CD8-positive, alpha-beta memory T cell (primary cell): Measurements from ENCODE around the gene TOP2A. TPM values are rescaled to one million over a fixed set of nuclear protein-coding genes. Genes with fewer than 3 reads are reported as not detected.

Source experiments
- CTCF ChIA-PET: fragments of 350-600 bp; sonication (Branson Sonifier 250); formaldehyde crosslinking; loops from one replicate; lab custom pipeline; 2021; ENCODE audit warnings: antibody characterized with exemption; lab: Charles Lee
- POLR2A ChIA-PET: fragments of 350-600 bp; sonication (Branson Sonifier 250); formaldehyde crosslinking; loops from one replicate; lab custom pipeline; 2021; ENCODE audit warnings: antibody characterized with exemption; lab: Charles Lee
- DNase-seq, 5 donors: peaks; one replicate each; pipeline versions ENCODE4 v3.0.0 to v3.0.0-alpha.2; 2020 to 2022; ENCODE audit warnings: mixed read lengths in 1 of 5
- H3K27ac ChIP-seq: one replicate; pipeline ENCODE4 v1.7.0; 2013; ENCODE audit warnings: low read depth, mild to moderate bottlenecking, low read length, moderate library complexity
- H3K27me3 ChIP-seq: 2 replicates; pipeline ENCODE4 v1.7.0; 2013; ENCODE audit warnings: low read length, mild to moderate bottlenecking; ENCODE audit not compliant: insufficient read depth, poor library complexity, severe bottlenecking
- H3K36me3 ChIP-seq: 2 replicates; pipeline ENCODE4 v1.7.0; 2013; ENCODE audit warnings: mild to moderate bottlenecking, low read length, moderate library complexity; ENCODE audit not compliant: insufficient read depth
- H3K4me1 ChIP-seq: 2 replicates; pipeline ENCODE4 v1.7.0; 2013; ENCODE audit warnings: mild to moderate bottlenecking, low read length, moderate library complexity; ENCODE audit not compliant: insufficient read depth
- H3K4me3 ChIP-seq: 2 replicates; pipeline ENCODE4 v1.7.0; 2013; ENCODE audit warnings: mild to moderate bottlenecking, low read length
- H3K9me3 ChIP-seq: 2 replicates; pipeline ENCODE4 v1.7.0; 2013; ENCODE audit warnings: mild to moderate bottlenecking, low read length
- H3K27ac Mint-ChIP-seq, 8 donors: one replicate each; pipeline ENCODE4 v1.8.0; 2020 to 2021; ENCODE audit warnings: mixed read lengths in 8 of 8, mild to moderate bottlenecking in 6 of 8, inconsistent platforms in 3 of 8, moderate library complexity in 3 of 8
- H3K27me3 Mint-ChIP-seq, 2 donors: one replicate each; pipeline ENCODE4 v1.8.0; 2020 to 2021; ENCODE audit warnings: mixed read lengths in 2 of 2, mild to moderate bottlenecking in 1 of 2, moderate library complexity in 1 of 2
- H3K36me3 Mint-ChIP-seq, 3 donors: one replicate each; pipeline ENCODE4 v1.8.0; 2020 to 2021; ENCODE audit warnings: mixed read lengths in 3 of 3, inconsistent platforms in 1 of 3, mild to moderate bottlenecking in 1 of 3
- H3K4me1 Mint-ChIP-seq, 3 donors: one replicate each; pipeline ENCODE4 v1.8.0; 2020 to 2021; ENCODE audit warnings: mixed read lengths in 3 of 3, inconsistent platforms in 1 of 3, mild to moderate bottlenecking in 1 of 3
- H3K4me3 Mint-ChIP-seq, 7 donors: one replicate each; pipeline ENCODE4 v1.8.0; 2020 to 2021; ENCODE audit warnings: mixed read lengths in 7 of 7, mild to moderate bottlenecking in 6 of 7, moderate library complexity in 4 of 7, inconsistent platforms in 2 of 7
- H3K9me3 Mint-ChIP-seq, 5 donors: one replicate each; pipeline ENCODE4 v1.8.0; 2020 to 2022; ENCODE audit warnings: mixed read lengths in 5 of 5, mild to moderate bottlenecking in 3 of 5, moderate library complexity in 2 of 5, inconsistent platforms in 1 of 5
- polyA plus RNA-seq: library from polyadenylated mRNA; unstranded; fragments of 300-500 nt; fragmentation: Illumina TruSeq; gene quantifications from one replicate; pipeline ENCODE4 v1.2.3, GENCODE V29; 2021
- total RNA-seq, 2 experiments: library from RNA; stranded (reverse); gene quantifications; one replicate each; pipeline ENCODE4 v1.2.3, GENCODE V29; 2021

TOP2A gene
- total and polyA plus RNA-seq, 3 experiments from 2014 or later: 0.86 to 143 (median 138) TPM

- peak overlapping the region; percentile 57 to 98 (median 96) for H3K27ac Mint-ChIP-seq
- DNase-seq: no peak
- POLR2A ChIA-PET: no interaction called here
- Histone ChIP-seq H3K27ac (no peak overlapping the region), H3K4me1 (peaks cover 57% of the 10 kb centered on the region), H3K27me3 (no peaks in the 10 kb centered on the region), H3K4me3 (no peak overlapping the region), H3K36me3 (no peaks in the 10 kb centered on the region), H3K9me3 (no peaks in the 10 kb centered on the region)
- H3K9me3 Mint-ChIP-seq: no peaks in the 10 kb centered on the region
- peaks cover 4 to 26% (median 8%) of the 10 kb centered on the region in 3 donors for H3K36me3 Mint-ChIP-seq
- CTCF ChIA-PET: interaction anchor here (1.1 to 2.6 kb wide), 3 partner anchors 13 to 36 kb away, joined by 5 to 41 read pairs (median 5); no protein-coding TSS in a partner anchor
- peaks cover 0 to 2% of the 10 kb centered on the region in 2 donors for H3K27me3 Mint-ChIP-seq
- peaks cover 63 to 80% (median 68%) of the 10 kb centered on the region in 3 donors for H3K4me1 Mint-ChIP-seq
- peak overlapping the region in 2 of 7 donors; percentile 23 to 31 for H3K4me3 Mint-ChIP-seq
Measured at GRCh38 chr17:40338941-40339649, 78.6 kb downstream of the TOP2A start.

Other genes with a start within 250 kb of the TOP2A start
- 1 to 10 TPM; 5.7 to 6.3 TPM for gene RAPGEFL1, start 240.4 kb downstream of the TOP2A start, total RNA-seq
- 0.32 TPM for gene RAPGEFL1, start 240.4 kb downstream of the TOP2A start, polyA plus RNA-seq
- gene WIPF2, start 198.6 kb downstream of the TOP2A start, total RNA-seq: 10 to 100 TPM; 24.5 to 24.7 TPM
- gene WIPF2, start 198.6 kb downstream of the TOP2A start, polyA plus RNA-seq: 14.6 TPM
- gene CDC6, start 130.0 kb downstream of the TOP2A start, total RNA-seq: 100 to 1,000 TPM; 107 to 110 TPM
- gene CDC6, start 130.0 kb downstream of the TOP2A start, polyA plus RNA-seq: 0.49 TPM
- gene RARA, start 108.7 kb downstream of the TOP2A start, total RNA-seq: 10 to 100 TPM; 37.4 to 37.8 TPM
- gene RARA, start 108.7 kb downstream of the TOP2A start, polyA plus RNA-seq: 14.0 TPM
- gene GJD3, start 53.2 kb downstream of the TOP2A start, total RNA-seq: under 1 TPM in 1 of 2 experiments, not detected in 1; 0.24 TPM
- gene GJD3, start 53.2 kb downstream of the TOP2A start, polyA plus RNA-seq: 0.40 TPM
- gene IGFBP4, start 25.6 kb upstream of the TOP2A start, total RNA-seq: 1 to 10 TPM; 3.0 to 3.2 TPM
- 21.4 TPM for gene IGFBP4, start 25.6 kb upstream of the TOP2A start, polyA plus RNA-seq
- gene TNS4, start 83.7 kb upstream of the TOP2A start, total RNA-seq: 1 to 10 TPM; 3.1 TPM
- gene TNS4, start 83.7 kb upstream of the TOP2A start, polyA plus RNA-seq: 0.41 TPM
- gene CCR7, start 147.6 kb upstream of the TOP2A start, total RNA-seq: 100 to 1,000 TPM; 152 to 154 TPM
- 286 TPM for gene CCR7, start 147.6 kb upstream of the TOP2A start, polyA plus RNA-seq
- gene SMARCE1, start 229.9 kb upstream of the TOP2A start, total RNA-seq: 100 to 1,000 TPM; 101 to 108 TPM
- 216 TPM for gene SMARCE1, start 229.9 kb upstream of the TOP2A start, polyA plus RNA-seq
- not detected for gene KRT222, start 247.3 kb upstream of the TOP2A start, total RNA-seq
- gene KRT222, start 247.3 kb upstream of the TOP2A start, polyA plus RNA-seq: not detected